PFSK-1 (cell line): ENCODE results near the gene CACNA1A.

Experiments used
- FOXP2 ChIP-seq: optimal IDR thresholded peaks from 2 replicates; pipeline ENCODE3; 2011; ENCODE audit warnings: borderline replicate concordance, control low read depth, inconsistent platforms; ENCODE audit not compliant: insufficient read depth; ENCODE audit errors: extremely low read length, extremely low read depth
- POLR2AphosphoS5 ChIP-seq: IDR thresholded peaks from 2 replicates; pipeline ENCODE4 v1.6.1; 2012; ENCODE audit warnings: low read depth, mild to moderate bottlenecking, control low read depth, low read length, moderate library complexity
- SIN3A ChIP-seq: IDR thresholded peaks from 2 replicates; pipeline ENCODE4 v1.6.1; 2012; ENCODE audit warnings: mild to moderate bottlenecking, low read length, moderate library complexity, borderline replicate concordance; ENCODE audit not compliant: insufficient read depth
- TAF1 ChIP-seq: IDR thresholded peaks from 2 replicates; pipeline ENCODE4 v1.6.1; 2012; ENCODE audit warnings: low read length, control low read depth, borderline replicate concordance; ENCODE audit not compliant: insufficient read depth
- TF ChIP-seq, protein P1 (sequence below), 2 experiments: IDR thresholded peaks; 2 replicates each; pipeline versions ENCODE4 v1.6.1 to v1.8.0; 2011 to 2012; ENCODE audit warnings: low read depth in 2 of 2, low read length in 2 of 2, control low read depth in 1 of 2, inconsistent platforms in 1 of 2, mild to moderate bottlenecking in 1 of 2, moderate library complexity in 1 of 2; ENCODE audit not compliant: insufficient read depth in 1 of 2

The CACNA1A gene

DNA sequence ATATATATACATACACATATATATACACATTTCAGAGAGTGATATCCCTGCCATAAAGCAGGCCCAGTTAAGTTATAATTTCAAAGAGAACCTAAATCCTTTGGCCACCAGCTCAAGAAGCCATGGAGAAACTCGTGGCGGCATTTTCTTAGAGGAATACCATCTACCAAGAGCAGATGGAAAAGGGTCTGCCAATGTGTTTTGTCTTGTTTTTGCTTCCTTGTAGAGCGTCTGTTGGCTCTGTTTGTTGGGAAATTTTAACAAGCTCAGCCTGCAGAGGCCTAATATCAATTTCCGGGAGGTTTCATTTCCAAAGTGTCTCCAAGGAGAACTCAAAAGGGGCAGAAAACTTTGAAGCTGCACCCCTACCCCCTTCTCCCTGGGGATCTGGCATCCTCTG is 215.5 kb downstream of the CACNA1A start:
- TF ChIP-seq POLR2AphosphoS5 (no peak), FOXP2 (no peak), SIN3A (no peak), TAF1 (no peak)
- TF ChIP-seq, protein P1, sequence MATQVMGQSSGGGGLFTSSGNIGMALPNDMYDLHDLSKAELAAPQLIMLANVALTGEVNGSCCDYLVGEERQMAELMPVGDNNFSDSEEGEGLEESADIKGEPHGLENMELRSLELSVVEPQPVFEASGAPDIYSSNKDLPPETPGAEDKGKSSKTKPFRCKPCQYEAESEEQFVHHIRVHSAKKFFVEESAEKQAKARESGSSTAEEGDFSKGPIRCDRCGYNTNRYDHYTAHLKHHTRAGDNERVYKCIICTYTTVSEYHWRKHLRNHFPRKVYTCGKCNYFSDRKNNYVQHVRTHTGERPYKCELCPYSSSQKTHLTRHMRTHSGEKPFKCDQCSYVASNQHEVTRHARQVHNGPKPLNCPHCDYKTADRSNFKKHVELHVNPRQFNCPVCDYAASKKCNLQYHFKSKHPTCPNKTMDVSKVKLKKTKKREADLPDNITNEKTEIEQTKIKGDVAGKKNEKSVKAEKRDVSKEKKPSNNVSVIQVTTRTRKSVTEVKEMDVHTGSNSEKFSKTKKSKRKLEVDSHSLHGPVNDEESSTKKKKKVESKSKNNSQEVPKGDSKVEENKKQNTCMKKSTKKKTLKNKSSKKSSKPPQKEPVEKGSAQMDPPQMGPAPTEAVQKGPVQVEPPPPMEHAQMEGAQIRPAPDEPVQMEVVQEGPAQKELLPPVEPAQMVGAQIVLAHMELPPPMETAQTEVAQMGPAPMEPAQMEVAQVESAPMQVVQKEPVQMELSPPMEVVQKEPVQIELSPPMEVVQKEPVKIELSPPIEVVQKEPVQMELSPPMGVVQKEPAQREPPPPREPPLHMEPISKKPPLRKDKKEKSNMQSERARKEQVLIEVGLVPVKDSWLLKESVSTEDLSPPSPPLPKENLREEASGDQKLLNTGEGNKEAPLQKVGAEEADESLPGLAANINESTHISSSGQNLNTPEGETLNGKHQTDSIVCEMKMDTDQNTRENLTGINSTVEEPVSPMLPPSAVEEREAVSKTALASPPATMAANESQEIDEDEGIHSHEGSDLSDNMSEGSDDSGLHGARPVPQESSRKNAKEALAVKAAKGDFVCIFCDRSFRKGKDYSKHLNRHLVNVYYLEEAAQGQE (IDR thresholded peaks at IDR 0.05; ENCODE audit: insufficient read depth in 1 of 2, low read depth in 2 of 2, low read length in 2 of 2) = no peak

- TF ChIP-seq FOXP2 (no peak), SIN3A (no peak), POLR2AphosphoS5 (no peak), TAF1 (no peak)
- TF ChIP-seq, protein P1 (IDR thresholded peaks at IDR 0.05; ENCODE audit: insufficient read depth in 1 of 2, low read depth in 2 of 2, low read length in 2 of 2) = no peak
These were observed 217.0 kb downstream of the CACNA1A start for GRCh38 chr19:13289295-13289694.

- TF ChIP-seq TAF1 = no peak
- no peak for TF ChIP-seq FOXP2
- TF ChIP-seq, protein P1 (IDR thresholded peaks at IDR 0.05; ENCODE audit: insufficient read depth in 1 of 2, low read depth in 2 of 2, low read length in 2 of 2) = no peak
- no peak for TF ChIP-seq POLR2AphosphoS5
- TF ChIP-seq SIN3A = no peak
These were observed 219.9 kb downstream of the CACNA1A start for GRCh38 chr19:13286195-13286985.

GRCh38 chr19:13284929-13285928 is 221.1 kb downstream of the CACNA1A start:
- TF ChIP-seq POLR2AphosphoS5 (no peak), TAF1 (no peak), FOXP2 (no peak), SIN3A (no peak)
- TF ChIP-seq, protein P1 (IDR thresholded peaks at IDR 0.05; ENCODE audit: insufficient read depth in 1 of 2, low read depth in 2 of 2, low read length in 2 of 2) = no peak
